Measurements from ENCODE around the gene GMPR2.
"Not testable (repeated sequence)": the region's sequence is repeated elsewhere in the genome, so short reads cannot be mapped to it uniquely, and the experiment has no call there.

GMPR2 gene

GRCh38 chr14:24213866-24214662 lies 18.7 kb upstream of the GMPR2 start:
- Mint-ChIP-seq H3K27me3 (no peaks in the 10 kb centered on the region), H3K9me3 (no peaks in the 10 kb centered on the region), H3K27ac (peak overlapping the region; percentile 92), H3K4me3 (peak overlapping the region; percentile 90), H3K4me1 (peaks cover 65% of the 10 kb centered on the region), H3K36me3 (peaks cover 18% of the 10 kb centered on the region)

GRCh38 chr14:24215495-24216344 lies 17.0 kb upstream of the GMPR2 start, which contains the start of gene MDP1:
Gene MDP1, minus strand, starts transcription at chr14:24216066. Its CDS starts 111 bp downstream, at chr14:24215955.
- Mint-ChIP-seq H3K27me3 (no peaks in the 10 kb centered on the region), H3K9me3 (no peaks in the 10 kb centered on the region), H3K27ac (peak within 1 kb of the TSS; percentile 94), H3K4me1 (peaks cover 56% of the 10 kb centered on the region), H3K4me3 (peak within 1 kb of the TSS; percentile 90), H3K36me3 (peaks cover 9% of the 10 kb centered on the region)

- Mint-ChIP-seq H3K27me3 (no peaks in the 10 kb centered on the region), H3K9me3 (no peaks in the 10 kb centered on the region), H3K4me3 (peak overlapping the region; percentile 90), H3K36me3 (peaks cover 9% of the 10 kb centered on the region), H3K4me1 (peaks cover 51% of the 10 kb centered on the region), H3K27ac (peak overlapping the region; percentile 94)
These were observed 16.4 kb upstream of the GMPR2 start for GRCh38 chr14:24216345-24216699.

- H3K27me3 Mint-ChIP-seq, H3K36me3 Mint-ChIP-seq, H3K4me3 Mint-ChIP-seq, H3K9me3 Mint-ChIP-seq, H3K27ac Mint-ChIP-seq: not testable (repeated sequence)
- peaks cover 45% of the 10 kb centered on the region for H3K4me1 Mint-ChIP-seq
These were observed 15.9 kb upstream of the GMPR2 start for GRCh38 chr14:24216876-24217275.

GRCh38 chr14:24219080-24219479 lies 13.6 kb upstream of the GMPR2 start:
- Mint-ChIP-seq H3K36me3 (peaks cover 2% of the 10 kb centered on the region), H3K9me3 (no peaks in the 10 kb centered on the region), H3K27me3 (no peaks in the 10 kb centered on the region), H3K27ac (no peak overlapping the region), H3K4me3 (no peak overlapping the region), H3K4me1 (peaks cover 32% of the 10 kb centered on the region)

- Mint-ChIP-seq H3K4me1 (peaks cover 30% of the 10 kb centered on the region), H3K27ac (no peak overlapping the region), H3K36me3 (peaks cover 4% of the 10 kb centered on the region), H3K27me3 (no peaks in the 10 kb centered on the region), H3K9me3 (no peaks in the 10 kb centered on the region), H3K4me3 (no peak overlapping the region)
These were observed 13.2 kb upstream of the GMPR2 start for GRCh38 chr14:24219521-24219920.

- not testable (repeated sequence) for H3K9me3 Mint-ChIP-seq, H3K27ac Mint-ChIP-seq, H3K27me3 Mint-ChIP-seq, H3K4me3 Mint-ChIP-seq, H3K36me3 Mint-ChIP-seq
- H3K4me1 Mint-ChIP-seq = peaks cover 31% of the 10 kb centered on the region
These were observed 9.7 kb upstream of the GMPR2 start for GRCh38 chr14:24222987-24223386.

- H3K27ac Mint-ChIP-seq = peak overlapping the region; percentile 26
- peaks cover 8% of the 10 kb centered on the region for H3K36me3 Mint-ChIP-seq
- peaks cover 27% of the 10 kb centered on the region for H3K4me1 Mint-ChIP-seq
- no peaks in the 10 kb centered on the region for H3K9me3 Mint-ChIP-seq
- H3K27me3 Mint-ChIP-seq = no peaks in the 10 kb centered on the region
- H3K4me3 Mint-ChIP-seq = no peak overlapping the region
These were observed 8.1 kb upstream of the GMPR2 start for GRCh38 chr14:24224618-24225071.

GRCh38 chr14:24226473-24226872 lies 6.3 kb upstream of the GMPR2 start:
- H3K9me3 Mint-ChIP-seq = no peaks in the 10 kb centered on the region
- H3K27me3 Mint-ChIP-seq = no peaks in the 10 kb centered on the region
- no peak overlapping the region for H3K4me3 Mint-ChIP-seq
- peaks cover 8% of the 10 kb centered on the region for H3K36me3 Mint-ChIP-seq
- H3K4me1 Mint-ChIP-seq = peaks cover 33% of the 10 kb centered on the region
- H3K27ac Mint-ChIP-seq = no peak overlapping the region

- Mint-ChIP-seq H3K4me1 (peaks cover 44% of the 10 kb centered on the region), H3K9me3 (no peaks in the 10 kb centered on the region), H3K27me3 (no peaks in the 10 kb centered on the region), H3K4me3 (no peak overlapping the region), H3K27ac (no peak overlapping the region), H3K36me3 (peaks cover 8% of the 10 kb centered on the region)
These were observed 3.8 kb upstream of the GMPR2 start for GRCh38 chr14:24228902-24229301.

- peaks cover 4% of the 10 kb centered on the region for H3K36me3 Mint-ChIP-seq
- H3K27ac Mint-ChIP-seq = peak overlapping the region; percentile 94
- H3K4me1 Mint-ChIP-seq = peaks cover 57% of the 10 kb centered on the region
- peak overlapping the region; percentile 97 for H3K4me3 Mint-ChIP-seq
- no peaks in the 10 kb centered on the region for H3K9me3 Mint-ChIP-seq
- H3K27me3 Mint-ChIP-seq = no peaks in the 10 kb centered on the region
These were observed 1.2 kb upstream of the GMPR2 start for GRCh38 chr14:24231263-24232120.

- H3K27ac Mint-ChIP-seq = peak within 1 kb of the TSS; percentile 94
- H3K4me3 Mint-ChIP-seq = peak within 1 kb of the TSS; percentile 97
- peaks cover 57% of the 10 kb centered on the region for H3K4me1 Mint-ChIP-seq
- peaks cover 8% of the 10 kb centered on the region for H3K36me3 Mint-ChIP-seq
- no peaks in the 10 kb centered on the region for H3K27me3 Mint-ChIP-seq
- H3K9me3 Mint-ChIP-seq = no peaks in the 10 kb centered on the region
These were observed 546 bp upstream of the GMPR2 start, which contains the start of gene NEDD8 for GRCh38 chr14:24232121-24232644. Gene NEDD8, minus strand, starts transcription at chr14:24232367. Its CDS starts 100 bp downstream, at chr14:24232267.

GRCh38 chr14:24233538-24233866 lies 773 bp downstream of the GMPR2 start:
- no peaks in the 10 kb centered on the region for H3K27me3 Mint-ChIP-seq
- peak overlapping the region; percentile 94 for H3K27ac Mint-ChIP-seq
- peaks cover 66% of the 10 kb centered on the region for H3K4me1 Mint-ChIP-seq
- H3K36me3 Mint-ChIP-seq = peaks cover 12% of the 10 kb centered on the region
- H3K9me3 Mint-ChIP-seq = no peaks in the 10 kb centered on the region
- H3K4me3 Mint-ChIP-seq = peak overlapping the region; percentile 97

GRCh38 chr14:24234095-24235005 lies 1.6 kb downstream of the GMPR2 start:
- Mint-ChIP-seq H3K4me1 (peaks cover 70% of the 10 kb centered on the region), H3K36me3 (peaks cover 13% of the 10 kb centered on the region), H3K9me3 (no peaks in the 10 kb centered on the region), H3K27me3 (no peaks in the 10 kb centered on the region), H3K4me3 (peak overlapping the region; percentile 97), H3K27ac (peak overlapping the region; percentile 68)
